Measurements from ENCODE around the gene ACOT9. TPM values are rescaled to one million over a fixed set of nuclear protein-coding genes. Genes with fewer than 3 reads are reported as not detected.

The ACOT9 gene
- total RNA-seq, 1 experiment from 2014 or later = 44.5 TPM

GRCh38 chrX:23742174-23742696 lies 841 bp downstream of the ACOT9 start:
- no peaks in the 10 kb centered on the region for H3K9me3 ChIP-seq (ENCODE audit: control insufficient read depth, insufficient read depth, low read depth, low read length)
- peak overlapping the region; percentile 83 for H3K27ac ChIP-seq (ENCODE audit: low read length)
- POLR2A ChIA-PET = interaction anchor here (0.7 to 1.5 kb wide), 4 partner anchors 11 to 313 kb away, joined by 3 to 10 read pairs (median 4); no protein-coding TSS in a partner anchor
- peak overlapping the region; percentile 63 to 73 for H3K4me3 ChIP-seq (ENCODE audit: low read depth in 2 of 2, low read length in 2 of 2)
- H3K36me3 ChIP-seq (ENCODE audit: control insufficient read depth, insufficient read depth, low read length) = no peaks in the 10 kb centered on the region; the same call in 1 of the 2 replicates
- ATAC-seq = peak; percentile 55
- intact Hi-C loops (cut with micrococcal nuclease; ENCODE audit: unreplicated experiment) (no loop called here), in situ Hi-C loops (cut with HindIII; ENCODE audit: low pct_unique_long_range_greater_than_20kb, low sequenced_read_pairs) (no loop called here)
- TF ChIP-seq CTCF (IDR thresholded peaks at IDR 0.05) = no peak
- no peak for TF ChIP-seq SIN3A (IDR thresholded peaks at IDR 0.05; ENCODE audit: borderline replicate concordance, insufficient read depth, low read depth, low read length)
- TF ChIP-seq POLR2AphosphoS5 (IDR thresholded peaks at IDR 0.05; ENCODE audit: low read depth, low read length) = no peak
- no peak for TF ChIP-seq TCF7L2 (IDR thresholded peaks at IDR 0.05; ENCODE audit: low read depth, low read length)
- no peak for TF ChIP-seq REST (IDR thresholded peaks at IDR 0.05; ENCODE audit: insufficient read depth in 1 of 2, low read depth in 2 of 2, low read length in 1 of 2)
- BruUV-seq (replicated peaks) = TSS peak; percentile 78
- peaks cover 2% of the 10 kb centered on the region; the same call in 1 of the 2 replicates for H3K4me1 ChIP-seq (ENCODE audit: control insufficient read depth, insufficient read depth, low read length)
- no peaks in the 10 kb centered on the region for H3K27me3 ChIP-seq (ENCODE audit: control insufficient read depth, insufficient read depth, low read length)
- CTCF ChIA-PET = no interaction called here
- DNase-seq (ENCODE audit: low read depth, low spot score) = no peak

GRCh38 chrX:23737413-23737812 lies 5.7 kb downstream of the ACOT9 start:
- H3K27ac ChIP-seq (ENCODE audit: low read length) = no peak overlapping the region
- ChIA-PET CTCF (no interaction called here), POLR2A (no interaction called here)
- no peaks in the 10 kb centered on the region for H3K4me1 ChIP-seq (ENCODE audit: control insufficient read depth, insufficient read depth, low read length)
- no peak overlapping the region for H3K4me3 ChIP-seq (ENCODE audit: low read depth in 2 of 2, low read length in 2 of 2)
- no peaks in the 10 kb centered on the region for H3K9me3 ChIP-seq (ENCODE audit: control insufficient read depth, insufficient read depth, low read depth, low read length)
- DNase-seq (ENCODE audit: low read depth, low spot score) = no peak
- no peaks in the 10 kb centered on the region for H3K27me3 ChIP-seq (ENCODE audit: control insufficient read depth, insufficient read depth, low read length)
- intact Hi-C loops (cut with micrococcal nuclease; ENCODE audit: unreplicated experiment) = no loop called here
- BruUV-seq (replicated peaks) = no TSS peak
- no peak for ATAC-seq
- H3K36me3 ChIP-seq (ENCODE audit: control insufficient read depth, insufficient read depth, low read length) = peaks cover 4% of the 10 kb centered on the region
- TF ChIP-seq TCF7L2 (IDR thresholded peaks at IDR 0.05; ENCODE audit: low read depth, low read length) = no peak
- in situ Hi-C loops (cut with HindIII; ENCODE audit: low pct_unique_long_range_greater_than_20kb, low sequenced_read_pairs) = no loop called here

GRCh38 chrX:23736030-23736429 lies 7.0 kb downstream of the ACOT9 start:
- peaks cover 5% of the 10 kb centered on the region; the same call in 1 of the 2 replicates for H3K36me3 ChIP-seq (ENCODE audit: control insufficient read depth, insufficient read depth, low read length)
- intact Hi-C loops (cut with micrococcal nuclease; ENCODE audit: unreplicated experiment) = no loop called here
- in situ Hi-C loops (cut with HindIII; ENCODE audit: low pct_unique_long_range_greater_than_20kb, low sequenced_read_pairs) = no loop called here
- H3K4me1 ChIP-seq (ENCODE audit: control insufficient read depth, insufficient read depth, low read length) = no peaks in the 10 kb centered on the region
- no peaks in the 10 kb centered on the region for H3K27me3 ChIP-seq (ENCODE audit: control insufficient read depth, insufficient read depth, low read length)
- no peak overlapping the region for H3K4me3 ChIP-seq (ENCODE audit: low read depth in 2 of 2, low read length in 2 of 2)
- ChIA-PET CTCF (interaction anchor here (0.9 kb wide), 1 partner anchor 166 kb away, joined by 6 read pairs; no protein-coding TSS in a partner anchor), POLR2A (no interaction called here)
- H3K9me3 ChIP-seq (ENCODE audit: control insufficient read depth, insufficient read depth, low read depth, low read length) = no peaks in the 10 kb centered on the region
- no peak overlapping the region for H3K27ac ChIP-seq (ENCODE audit: low read length)
- ATAC-seq (no peak), DNase-seq (ENCODE audit: low read depth, low spot score) (no peak)
- TSS peak; percentile 10 for BruUV-seq (replicated peaks)
- TF ChIP-seq SIN3A (IDR thresholded peaks at IDR 0.05; ENCODE audit: borderline replicate concordance, insufficient read depth, low read depth, low read length) (no peak), TCF7L2 (IDR thresholded peaks at IDR 0.05; ENCODE audit: low read depth, low read length) (no peak), POLR2AphosphoS5 (IDR thresholded peaks at IDR 0.05; ENCODE audit: low read depth, low read length) (no peak), CTCF (IDR thresholded peaks at IDR 0.05) (no peak), REST (IDR thresholded peaks at IDR 0.05; ENCODE audit: insufficient read depth in 1 of 2, low read depth in 2 of 2, low read length in 1 of 2) (no peak)
